Thyroid gland (tissue), 4 donors: ENCODE measurements around the gene FOXD2.

Experiments used
- POLR2A ChIP-seq, 2 donors: fragments of 450-650 bp; IDR thresholded peaks; one replicate each; pipeline ENCODE4 v1.6.1; 2017; ENCODE audit warnings: antibody characterized with exemption in 2 of 2, mild to moderate bottlenecking in 2 of 2, moderate library complexity in 1 of 2
- TF ChIP-seq, protein P1 (sequence below), 6 experiments: fragments of 200-600 bp in 3 of 6; fragments of 450-650 bp in 3 of 6; sonication (generic) in 3 of 6; IDR thresholded peaks; one replicate each; pipeline ENCODE4 v1.5.1; 2016 to 2019; ENCODE audit warnings: antibody characterized with exemption in 6 of 6, mild to moderate bottlenecking in 2 of 6, inconsistent platforms in 1 of 6, moderate library complexity in 1 of 6

GRCh38 chr1:47442202-47442601 lies 4.4 kb downstream of the FOXD2 start:
- TF ChIP-seq, protein P1, sequence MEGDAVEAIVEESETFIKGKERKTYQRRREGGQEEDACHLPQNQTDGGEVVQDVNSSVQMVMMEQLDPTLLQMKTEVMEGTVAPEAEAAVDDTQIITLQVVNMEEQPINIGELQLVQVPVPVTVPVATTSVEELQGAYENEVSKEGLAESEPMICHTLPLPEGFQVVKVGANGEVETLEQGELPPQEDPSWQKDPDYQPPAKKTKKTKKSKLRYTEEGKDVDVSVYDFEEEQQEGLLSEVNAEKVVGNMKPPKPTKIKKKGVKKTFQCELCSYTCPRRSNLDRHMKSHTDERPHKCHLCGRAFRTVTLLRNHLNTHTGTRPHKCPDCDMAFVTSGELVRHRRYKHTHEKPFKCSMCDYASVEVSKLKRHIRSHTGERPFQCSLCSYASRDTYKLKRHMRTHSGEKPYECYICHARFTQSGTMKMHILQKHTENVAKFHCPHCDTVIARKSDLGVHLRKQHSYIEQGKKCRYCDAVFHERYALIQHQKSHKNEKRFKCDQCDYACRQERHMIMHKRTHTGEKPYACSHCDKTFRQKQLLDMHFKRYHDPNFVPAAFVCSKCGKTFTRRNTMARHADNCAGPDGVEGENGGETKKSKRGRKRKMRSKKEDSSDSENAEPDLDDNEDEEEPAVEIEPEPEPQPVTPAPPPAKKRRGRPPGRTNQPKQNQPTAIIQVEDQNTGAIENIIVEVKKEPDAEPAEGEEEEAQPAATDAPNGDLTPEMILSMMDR (IDR thresholded peaks at IDR 0.05) = no peak
- TF ChIP-seq POLR2A (IDR thresholded peaks at IDR 0.05) = no peak
